Thoracic aorta (tissue), 2 donors: ENCODE results near the gene KRT32. TPM values are rescaled to one million over a fixed set of nuclear protein-coding genes. Genes with fewer than 3 reads are reported as not detected.

ENCODE experiments used
- ATAC-seq: fragments of 150-250 bp; one replicate; pipeline ENCODE4 v1.8.0; 2017; ENCODE audit warnings: low read depth; ENCODE audit not compliant: insufficient number of reproducible peaks, low FRiP score
- DNase-seq: peaks from one replicate; pipeline ENCODE4 v3.0.0-alpha.2; 2020; ENCODE audit warnings: low spot score
- H3K27ac ChIP-seq, 2 donors: fragments of 200-600 bp; sonication (generic); 1 replicate in 1 of 2; 2 replicates in 1 of 2; pipeline ENCODE4 v1.5.1; 2016; ENCODE audit warnings: mild to moderate bottlenecking in 2 of 2, moderate library complexity in 2 of 2
- H3K27me3 ChIP-seq: fragments of 200-600 bp; sonication (generic); replicated peaks from 2 replicates; pipeline ENCODE4 v1.6.0; 2016; ENCODE audit warnings: mild to moderate bottlenecking; ENCODE audit not compliant: insufficient read depth
- H3K36me3 ChIP-seq: fragments of 200-600 bp; sonication (generic); one replicate; pipeline ENCODE4 v1.5.1; 2016
- H3K4me1 ChIP-seq, 2 donors: fragments of 200-600 bp; sonication (generic); 1 replicate in 1 of 2; 2 replicates in 1 of 2; pipeline versions ENCODE4 v1.5.1 to v1.6.0; 2016; ENCODE audit warnings: low read depth in 2 of 2, mild to moderate bottlenecking in 1 of 2; ENCODE audit not compliant: control insufficient read depth in 1 of 2
- H3K4me3 ChIP-seq: fragments of 200-600 bp; sonication (generic); 2 replicates; pipeline ENCODE4 v1.5.1; 2016; ENCODE audit warnings: mild to moderate bottlenecking
- H3K9me3 ChIP-seq: fragments of 200-600 bp; sonication (generic); 2 replicates; pipeline ENCODE4 v1.5.1; 2016
- total RNA-seq, 2 donors: library from RNA; depleted of rRNA; stranded (reverse); fragments of >200 nt; gene quantifications; one replicate each; pipeline versions ENCODE4 v1.1.0 to v1.2.3, GENCODE V29; 2016
- TF ChIP-seq, protein P1 (sequence below): fragments of 200-600 bp; sonication (generic); IDR thresholded peaks from one replicate; pipeline ENCODE4 v1.5.1; 2019; ENCODE audit warnings: antibody characterized with exemption

Gene KRT32
- total RNA-seq, 2 donors from 2014 or later = not detected

DNA sequence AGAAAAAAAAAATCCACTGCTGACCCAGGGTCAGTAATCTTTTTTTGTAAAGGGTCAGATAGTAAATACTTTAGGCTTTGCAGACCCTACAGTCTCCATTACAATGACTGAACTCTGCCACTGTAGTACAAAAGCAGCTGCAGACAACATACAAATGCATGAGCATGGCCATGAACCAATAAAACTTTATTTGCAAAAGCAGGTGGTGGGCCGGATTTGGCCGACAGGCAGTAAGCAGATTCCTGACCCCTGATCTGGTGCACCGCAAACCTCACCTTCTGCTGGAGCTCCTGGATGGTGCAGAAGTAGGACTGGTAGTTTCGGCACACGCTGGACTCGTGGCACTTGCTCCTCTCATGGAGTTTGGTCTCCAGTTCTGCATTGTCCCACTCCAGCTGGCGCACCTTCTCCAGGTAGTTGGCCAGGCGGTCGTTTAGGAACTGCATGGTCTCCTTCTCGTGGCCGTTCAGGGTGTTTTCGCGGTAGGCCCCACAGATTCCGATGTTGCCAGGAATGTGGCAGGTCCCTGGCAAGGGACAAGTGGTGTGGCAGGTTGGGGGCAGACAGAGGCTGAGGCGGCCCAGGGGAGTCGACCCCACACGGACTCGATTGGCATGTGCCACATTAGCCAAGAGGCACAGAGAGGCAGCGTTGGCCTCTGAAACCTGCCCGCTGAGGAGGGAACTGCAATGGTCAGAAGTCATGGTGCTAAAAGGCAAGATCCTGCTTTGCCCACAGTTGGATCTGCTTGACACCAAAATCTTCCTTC lies 55.9 kb downstream of the KRT32 start:
- no peaks in the 10 kb centered on the region for H3K36me3 ChIP-seq
- peaks cover 3 to 13% of the 10 kb centered on the region in 2 donors for H3K4me1 ChIP-seq
- no peak overlapping the region for H3K27ac ChIP-seq
- H3K4me3 ChIP-seq = no peak overlapping the region
- no peaks in the 10 kb centered on the region for H3K27me3 ChIP-seq
- DNase-seq (no peak), ATAC-seq (no peak)
- no peaks in the 10 kb centered on the region for H3K9me3 ChIP-seq
- TF ChIP-seq, protein P1, sequence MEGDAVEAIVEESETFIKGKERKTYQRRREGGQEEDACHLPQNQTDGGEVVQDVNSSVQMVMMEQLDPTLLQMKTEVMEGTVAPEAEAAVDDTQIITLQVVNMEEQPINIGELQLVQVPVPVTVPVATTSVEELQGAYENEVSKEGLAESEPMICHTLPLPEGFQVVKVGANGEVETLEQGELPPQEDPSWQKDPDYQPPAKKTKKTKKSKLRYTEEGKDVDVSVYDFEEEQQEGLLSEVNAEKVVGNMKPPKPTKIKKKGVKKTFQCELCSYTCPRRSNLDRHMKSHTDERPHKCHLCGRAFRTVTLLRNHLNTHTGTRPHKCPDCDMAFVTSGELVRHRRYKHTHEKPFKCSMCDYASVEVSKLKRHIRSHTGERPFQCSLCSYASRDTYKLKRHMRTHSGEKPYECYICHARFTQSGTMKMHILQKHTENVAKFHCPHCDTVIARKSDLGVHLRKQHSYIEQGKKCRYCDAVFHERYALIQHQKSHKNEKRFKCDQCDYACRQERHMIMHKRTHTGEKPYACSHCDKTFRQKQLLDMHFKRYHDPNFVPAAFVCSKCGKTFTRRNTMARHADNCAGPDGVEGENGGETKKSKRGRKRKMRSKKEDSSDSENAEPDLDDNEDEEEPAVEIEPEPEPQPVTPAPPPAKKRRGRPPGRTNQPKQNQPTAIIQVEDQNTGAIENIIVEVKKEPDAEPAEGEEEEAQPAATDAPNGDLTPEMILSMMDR = no peak

Other genes with a start within 250 kb of the KRT32 start
- not detected for gene KRTAP9-2, start 240.7 kb downstream of the KRT32 start, total RNA-seq
- not detected for gene KRTAP9-3, start 234.9 kb downstream of the KRT32 start, total RNA-seq
- gene KRTAP9-8, start 229.4 kb downstream of the KRT32 start, total RNA-seq = not detected
- not detected for gene KRTAP9-4, start 217.7 kb downstream of the KRT32 start, total RNA-seq
- not detected for gene KRTAP9-9, start 212.0 kb downstream of the KRT32 start, total RNA-seq
- not detected for gene KRTAP9-6, start 202.0 kb downstream of the KRT32 start, total RNA-seq
- gene KRTAP9-7, start 191.7 kb downstream of the KRT32 start, total RNA-seq = not detected
- gene KRTAP29-1, start 164.5 kb downstream of the KRT32 start, total RNA-seq = not detected
- not detected for gene KRTAP16-1, start 158.1 kb downstream of the KRT32 start, total RNA-seq
- gene KRTAP17-1, start 151.7 kb downstream of the KRT32 start, total RNA-seq = not detected
- gene KRT33A, start 116.6 kb downstream of the KRT32 start, total RNA-seq = not detected
- not detected for gene KRT33B, start 97.6 kb downstream of the KRT32 start, total RNA-seq
- gene KRT34, start 85.1 kb downstream of the KRT32 start, total RNA-seq = not detected
- gene KRT31, start 69.8 kb downstream of the KRT32 start, total RNA-seq = not detected
- not detected for gene KRT37, start 42.8 kb downstream of the KRT32 start, total RNA-seq
- not detected for gene KRT38, start 26.4 kb downstream of the KRT32 start, total RNA-seq
- not detected for gene KRT35, start 13.8 kb upstream of the KRT32 start, total RNA-seq
- not detected for gene KRT36, start 22.5 kb upstream of the KRT32 start, total RNA-seq
- 1 to 10 TPM in 1 of 2 donors, not detected in 1; 1.4 TPM for gene KRT13, start 38.2 kb upstream of the KRT32 start, total RNA-seq
- under 1 TPM in 1 of 2 donors, not detected in 1; 0.68 TPM for gene KRT15, start 51.5 kb upstream of the KRT32 start, total RNA-seq
- gene KRT19, start 60.9 kb upstream of the KRT32 start, total RNA-seq = 10 to 100 TPM in 1 of 2 donors, 1 to 10 TPM in 1; 2.4 to 66.8 TPM
- gene KRT9, start 104.7 kb upstream of the KRT32 start, total RNA-seq = under 1 TPM in 1 of 2 donors, not detected in 1; 0.42 TPM
- gene KRT14, start 119.5 kb upstream of the KRT32 start, total RNA-seq = 10 to 100 TPM in 1 of 2 donors, 1 to 10 TPM in 1; 6.9 to 18.7 TPM
- 10 to 100 TPM in 1 of 2 donors, 1 to 10 TPM in 1; 6.5 to 16.8 TPM for gene KRT16, start 145.4 kb upstream of the KRT32 start, total RNA-seq
- gene KRT17, start 157.2 kb upstream of the KRT32 start, total RNA-seq = 10 to 100 TPM; 74.7 to 87.1 TPM
- gene EIF1, start 221.5 kb upstream of the KRT32 start, total RNA-seq = 100 to 1,000 TPM; 167 to 318 TPM
- not detected for gene GAST, start 244.9 kb upstream of the KRT32 start, total RNA-seq